ENCODE measurements around the gene C1orf74.

Gene C1orf74

DNA sequence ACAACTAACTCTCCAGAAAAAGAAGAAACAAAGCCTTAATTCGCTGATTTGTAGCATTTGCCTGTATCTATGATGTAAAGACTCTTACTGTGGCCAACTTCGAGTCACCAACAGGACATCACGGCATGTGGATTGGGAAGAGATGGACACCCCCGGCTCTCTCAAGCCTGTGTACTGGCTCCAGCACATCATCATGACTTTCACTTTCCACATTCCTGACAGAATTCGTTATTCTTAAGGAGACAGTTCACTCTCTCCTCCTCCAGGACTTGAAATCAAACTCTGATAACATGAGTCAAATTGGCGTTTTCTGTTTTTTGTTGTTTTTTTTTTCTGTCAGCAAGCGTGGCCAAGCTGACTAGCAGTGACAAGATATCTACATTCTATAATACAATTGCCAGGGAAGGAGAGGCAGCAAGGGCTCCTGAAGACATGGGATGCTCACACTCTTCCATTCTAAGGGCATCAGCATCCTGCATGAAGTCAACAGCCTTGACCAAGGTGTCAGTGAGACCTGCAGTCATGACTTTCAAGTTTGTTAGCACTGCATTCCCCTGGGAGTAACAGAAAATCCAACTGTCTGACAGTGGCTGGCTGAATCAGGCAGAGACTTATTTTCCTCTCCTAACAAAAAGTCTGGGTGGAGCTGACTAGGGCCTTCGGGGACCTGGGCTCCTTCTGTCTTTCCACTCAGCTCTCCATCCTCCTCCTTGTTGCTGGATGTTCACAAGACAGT is 41.8 kb downstream of the C1orf74 start:
- Histone ChIP-seq H3K9me3 (ENCODE audit: control insufficient read depth, low read length) (no peaks in the 10 kb centered on the region), H3K4me1 (ENCODE audit: control insufficient read depth, insufficient read depth, low read length, poor library complexity, severe bottlenecking) (no peaks in the 10 kb centered on the region), H3K27ac (ENCODE audit: low read depth, low read length, severe bottlenecking) (no peak overlapping the region), H3K4me3 (ENCODE audit: extremely low read depth, insufficient read depth, low read length, poor library complexity, severe bottlenecking) (no peak overlapping the region), H3K36me3 (ENCODE audit: control insufficient read depth, insufficient read depth, low read length) (no peaks in the 10 kb centered on the region)
- WGBS, 2 experiments (ENCODE audit: insufficient coverage in 2 of 2) = 83 to 84% methylated on average over 4 to 5 of the region's 8 CpGs

DNA sequence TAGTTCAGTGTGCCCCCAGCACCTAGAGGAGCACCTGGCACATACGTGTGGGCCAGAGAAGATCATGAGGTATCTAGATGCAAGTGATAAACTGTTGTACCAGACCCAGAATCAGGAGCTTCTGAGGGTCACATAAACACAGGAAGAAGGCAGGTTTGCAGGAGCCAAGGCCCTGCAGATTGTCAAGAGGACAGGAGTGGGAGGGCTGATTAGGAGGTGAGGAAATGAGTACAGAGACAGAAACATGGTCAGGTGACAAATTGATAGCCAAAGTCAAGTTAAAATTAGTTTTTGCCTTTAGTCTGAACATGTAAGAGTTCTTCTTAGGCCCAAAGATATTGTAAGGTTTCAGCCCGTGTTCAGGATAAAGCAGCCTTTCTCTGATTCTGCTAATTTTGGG is 42.5 kb downstream of the C1orf74 start:
- Histone ChIP-seq H3K4me1 (ENCODE audit: control insufficient read depth, insufficient read depth, low read length, poor library complexity, severe bottlenecking) (no peaks in the 10 kb centered on the region), H3K27ac (ENCODE audit: low read depth, low read length, severe bottlenecking) (no peak overlapping the region), H3K9me3 (ENCODE audit: control insufficient read depth, low read length) (no peaks in the 10 kb centered on the region), H3K36me3 (ENCODE audit: control insufficient read depth, insufficient read depth, low read length) (no peaks in the 10 kb centered on the region), H3K4me3 (ENCODE audit: extremely low read depth, insufficient read depth, low read length, poor library complexity, severe bottlenecking) (no peak overlapping the region)
- 50 to 83% methylated on average over 1 of the region's 2 CpGs for WGBS, 2 experiments (ENCODE audit: insufficient coverage in 2 of 2)

DNA sequence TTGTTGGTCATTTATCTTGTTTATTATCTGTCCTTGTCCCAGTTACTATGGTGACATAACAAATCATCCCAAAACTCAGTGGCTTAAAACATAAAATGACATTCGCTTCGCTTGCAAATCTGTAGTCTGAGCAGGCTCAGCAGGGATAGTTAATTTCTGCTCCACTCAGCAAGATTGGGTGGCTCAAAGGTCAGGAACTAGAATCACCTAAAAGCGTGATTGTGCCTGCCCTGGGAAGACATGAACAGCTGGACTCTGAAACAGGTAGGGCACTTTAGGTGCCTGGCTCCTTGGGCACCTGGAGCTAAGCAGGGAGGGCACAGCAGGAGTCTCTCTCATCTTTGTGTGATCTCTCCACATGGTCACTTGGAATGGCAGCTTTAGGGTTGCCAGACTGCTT is 43.2 kb downstream of the C1orf74 start:
- no peaks in the 10 kb centered on the region for H3K36me3 ChIP-seq (ENCODE audit: control insufficient read depth, insufficient read depth, low read length)
- H3K4me3 ChIP-seq (ENCODE audit: extremely low read depth, insufficient read depth, low read length, poor library complexity, severe bottlenecking) = no peak overlapping the region
- no peaks in the 10 kb centered on the region for H3K4me1 ChIP-seq (ENCODE audit: control insufficient read depth, insufficient read depth, low read length, poor library complexity, severe bottlenecking)
- H3K9me3 ChIP-seq (ENCODE audit: control insufficient read depth, low read length) = no peaks in the 10 kb centered on the region
- WGBS, 2 experiments (ENCODE audit: insufficient coverage in 2 of 2) = 89 to 90% methylated on average over 3 of the region's 3 CpGs
- no peak overlapping the region for H3K27ac ChIP-seq (ENCODE audit: low read depth, low read length, severe bottlenecking)

DNA sequence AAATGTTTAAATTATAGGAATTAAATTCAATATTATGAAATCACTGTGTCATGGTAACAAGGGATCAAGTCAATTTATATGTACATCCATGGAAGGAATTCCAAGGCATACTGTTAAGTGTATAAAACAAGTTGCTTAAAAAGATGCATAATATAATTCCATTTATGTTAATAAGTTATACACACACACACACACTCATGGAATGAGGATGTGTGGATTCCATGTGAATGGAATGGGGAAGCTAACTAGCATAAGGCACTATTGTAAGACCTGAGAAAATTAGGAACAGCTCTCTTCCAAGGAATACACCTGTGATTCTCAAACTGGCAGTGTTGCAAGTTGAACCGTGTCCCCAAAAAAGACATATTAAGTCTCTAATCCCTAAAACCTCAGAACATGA is 46.1 kb downstream of the C1orf74 start:
- Histone ChIP-seq H3K4me3 (ENCODE audit: extremely low read depth, insufficient read depth, low read length, poor library complexity, severe bottlenecking) (no peak overlapping the region), H3K36me3 (ENCODE audit: control insufficient read depth, insufficient read depth, low read length) (no peaks in the 10 kb centered on the region), H3K4me1 (ENCODE audit: control insufficient read depth, insufficient read depth, low read length, poor library complexity, severe bottlenecking) (no peaks in the 10 kb centered on the region), H3K9me3 (ENCODE audit: control insufficient read depth, low read length) (no peaks in the 10 kb centered on the region), H3K27ac (ENCODE audit: low read depth, low read length, severe bottlenecking) (no peak overlapping the region)
- no CpG with 5 or more reads among the region's 1 CpG for WGBS, 2 experiments (ENCODE audit: insufficient coverage in 2 of 2)

DNA sequence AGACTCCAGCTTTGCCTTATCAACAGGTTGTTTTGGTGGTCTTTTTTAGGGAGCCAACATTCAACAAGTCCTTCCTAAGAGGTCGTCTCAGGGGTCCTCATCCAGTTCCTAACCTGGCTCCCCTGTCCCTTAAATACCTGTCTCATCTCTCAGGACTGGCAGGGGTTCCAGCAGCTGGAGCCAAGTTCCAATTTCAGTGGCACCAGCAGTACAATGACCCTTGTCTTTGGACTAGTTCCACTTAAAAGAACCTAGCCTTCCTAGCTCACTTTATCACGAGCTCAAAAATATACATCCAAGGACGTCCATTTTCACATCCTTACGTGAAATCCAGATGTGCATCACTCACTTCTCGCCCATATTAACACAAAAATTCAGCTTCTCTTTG is 47.2 kb downstream of the C1orf74 start:
- no peak overlapping the region for H3K27ac ChIP-seq (ENCODE audit: low read depth, low read length, severe bottlenecking)
- 74 to 78% methylated on average over 2 to 3 of the region's 5 CpGs for WGBS, 2 experiments (ENCODE audit: insufficient coverage in 2 of 2)
- H3K9me3 ChIP-seq (ENCODE audit: control insufficient read depth, low read length) = no peaks in the 10 kb centered on the region
- H3K36me3 ChIP-seq (ENCODE audit: control insufficient read depth, insufficient read depth, low read length) = no peaks in the 10 kb centered on the region
- no peaks in the 10 kb centered on the region for H3K4me1 ChIP-seq (ENCODE audit: control insufficient read depth, insufficient read depth, low read length, poor library complexity, severe bottlenecking)
- H3K4me3 ChIP-seq (ENCODE audit: extremely low read depth, insufficient read depth, low read length, poor library complexity, severe bottlenecking) = no peak overlapping the region

DNA sequence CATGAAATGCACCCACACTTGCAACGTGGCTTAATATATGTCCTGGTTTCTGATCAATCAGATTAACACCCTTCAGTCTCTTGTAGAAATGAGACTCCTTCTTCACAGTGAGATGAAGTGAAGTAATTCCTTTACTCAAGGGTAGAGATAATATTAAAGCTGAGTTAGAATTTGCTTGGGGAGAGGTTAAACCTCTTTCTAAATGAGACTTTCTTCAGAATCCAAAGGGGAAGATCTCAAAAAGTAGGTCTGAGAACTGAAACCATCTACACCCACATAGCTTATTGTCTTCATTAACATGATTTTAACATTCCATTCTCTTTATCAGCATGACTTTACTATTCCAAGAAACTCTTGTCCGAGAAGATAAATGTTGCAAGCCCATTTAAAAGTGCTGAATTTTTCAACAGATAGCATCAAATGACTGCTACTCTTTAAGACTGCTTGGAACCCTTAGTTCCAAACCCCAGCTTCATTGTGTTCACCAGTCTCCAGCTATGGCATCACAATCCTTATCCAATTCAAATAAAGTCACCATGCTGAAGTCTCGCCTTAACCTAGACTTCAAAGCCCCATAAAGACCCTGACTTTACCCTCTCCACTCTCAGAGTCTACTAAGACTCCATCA is 47.8 kb downstream of the C1orf74 start:
- Histone ChIP-seq H3K4me3 (ENCODE audit: extremely low read depth, insufficient read depth, low read length, poor library complexity, severe bottlenecking) (no peak overlapping the region), H3K27ac (ENCODE audit: low read depth, low read length, severe bottlenecking) (no peak overlapping the region), H3K9me3 (ENCODE audit: control insufficient read depth, low read length) (no peaks in the 10 kb centered on the region), H3K4me1 (ENCODE audit: control insufficient read depth, insufficient read depth, low read length, poor library complexity, severe bottlenecking) (no peaks in the 10 kb centered on the region), H3K36me3 (ENCODE audit: control insufficient read depth, insufficient read depth, low read length) (no peaks in the 10 kb centered on the region)
- 87 to 91% methylated on average over 2 to 3 of the region's 3 CpGs for WGBS, 2 experiments (ENCODE audit: insufficient coverage in 2 of 2)

DNA sequence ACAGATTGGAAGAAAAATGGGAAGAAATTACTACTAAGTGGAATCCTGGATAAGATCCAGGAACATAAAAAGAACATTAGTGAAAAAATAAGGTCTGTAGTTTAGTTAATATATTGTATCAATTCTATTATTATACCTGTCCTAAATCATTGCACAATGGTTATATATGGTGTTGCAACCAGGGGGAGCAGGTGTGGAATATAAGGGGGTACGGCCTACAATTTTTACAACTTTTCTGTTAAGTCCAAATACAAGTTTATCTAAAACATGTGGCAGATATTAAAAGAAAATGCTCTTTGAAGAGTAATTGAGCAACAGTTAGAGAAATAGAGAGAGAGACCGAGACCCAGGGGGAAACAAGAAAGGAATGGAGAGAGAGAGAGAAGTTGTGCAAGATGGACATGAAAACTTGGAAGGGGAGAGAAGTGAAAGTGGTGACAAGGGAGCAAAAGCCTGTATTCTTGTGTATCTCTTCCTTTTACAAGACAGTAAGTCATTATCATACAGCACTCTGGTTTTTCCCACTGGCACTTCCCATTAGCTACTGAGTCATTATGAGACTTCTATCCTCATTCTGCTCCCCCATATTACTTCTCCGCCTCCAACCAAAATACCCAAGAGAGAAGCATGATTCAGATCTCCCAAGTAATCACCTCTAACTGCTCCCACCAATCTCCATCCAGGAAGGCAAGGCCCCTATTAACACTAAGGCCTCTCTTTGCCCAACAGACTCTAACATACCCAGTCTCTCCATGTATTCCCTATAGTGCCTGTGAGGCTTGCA is 50.8 kb downstream of the C1orf74 start:
- 88 to 100% methylated on average over 1 to 2 of the region's 3 CpGs for WGBS, 2 experiments (ENCODE audit: insufficient coverage in 2 of 2)
- H3K4me1 ChIP-seq (ENCODE audit: control insufficient read depth, insufficient read depth, low read length, poor library complexity, severe bottlenecking) = no peaks in the 10 kb centered on the region
- no peaks in the 10 kb centered on the region for H3K9me3 ChIP-seq (ENCODE audit: control insufficient read depth, low read length)
- H3K4me3 ChIP-seq (ENCODE audit: extremely low read depth, insufficient read depth, low read length, poor library complexity, severe bottlenecking) = no peak overlapping the region
- no peaks in the 10 kb centered on the region for H3K36me3 ChIP-seq (ENCODE audit: control insufficient read depth, insufficient read depth, low read length)
- no peak overlapping the region for H3K27ac ChIP-seq (ENCODE audit: low read depth, low read length, severe bottlenecking)

DNA sequence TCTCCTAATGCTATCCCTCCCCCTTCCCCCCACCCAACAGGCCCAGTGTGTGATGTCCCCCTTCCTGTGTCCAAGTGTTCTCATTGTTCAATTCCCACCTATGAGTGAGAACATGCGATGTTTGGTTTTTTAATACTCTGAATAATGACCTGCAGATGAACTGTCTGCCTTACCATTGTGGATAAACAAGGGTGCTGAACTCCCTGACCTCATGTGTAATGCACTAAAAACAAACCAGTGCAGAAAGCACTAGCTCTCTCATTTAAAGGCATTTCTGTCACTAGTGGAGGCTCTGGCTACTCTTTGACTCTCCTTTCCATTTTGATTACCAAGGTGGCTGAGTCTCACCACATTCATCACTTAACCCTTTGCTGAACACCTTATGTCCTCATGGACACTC is 51.6 kb downstream of the C1orf74 start:
- Histone ChIP-seq H3K4me3 (ENCODE audit: extremely low read depth, insufficient read depth, low read length, poor library complexity, severe bottlenecking) (no peak overlapping the region), H3K36me3 (ENCODE audit: control insufficient read depth, insufficient read depth, low read length) (no peaks in the 10 kb centered on the region), H3K9me3 (ENCODE audit: control insufficient read depth, low read length) (no peaks in the 10 kb centered on the region), H3K4me1 (ENCODE audit: control insufficient read depth, insufficient read depth, low read length, poor library complexity, severe bottlenecking) (no peaks in the 10 kb centered on the region), H3K27ac (ENCODE audit: low read depth, low read length, severe bottlenecking) (no peak overlapping the region)
- 67% methylated on average over 1 of the region's 1 CpG; no CpG with 5 or more reads in 1 of the 2 experiments for WGBS, 2 experiments (ENCODE audit: insufficient coverage in 2 of 2)

DNA sequence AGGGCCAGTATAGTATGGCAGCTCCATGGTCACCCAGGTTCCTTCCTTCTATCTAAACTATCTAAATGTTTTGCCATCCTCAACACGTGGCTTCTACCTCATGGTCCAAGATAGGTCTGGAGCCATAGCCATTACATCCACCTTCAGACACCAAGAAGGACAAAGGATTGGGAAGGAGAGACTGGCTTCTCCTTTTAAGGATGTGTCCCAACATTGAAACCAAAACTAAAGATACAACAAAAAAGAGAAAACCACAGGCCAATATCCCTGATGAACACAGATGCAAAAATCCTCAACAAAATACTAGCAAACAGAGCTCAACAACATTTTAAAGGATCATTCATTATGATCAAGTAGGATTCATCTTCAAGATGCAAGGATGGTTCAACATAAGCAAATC is 54.9 kb downstream of the C1orf74 start:
- H3K9me3 ChIP-seq (ENCODE audit: control insufficient read depth, low read length) = no peaks in the 10 kb centered on the region
- no CpG with 5 or more reads among the region's 1 CpG for WGBS, 2 experiments (ENCODE audit: insufficient coverage in 2 of 2)
- H3K36me3 ChIP-seq (ENCODE audit: control insufficient read depth, insufficient read depth, low read length) = no peaks in the 10 kb centered on the region
- H3K4me1 ChIP-seq (ENCODE audit: control insufficient read depth, insufficient read depth, low read length, poor library complexity, severe bottlenecking) = no peaks in the 10 kb centered on the region
- no peak overlapping the region for H3K27ac ChIP-seq (ENCODE audit: low read depth, low read length, severe bottlenecking)
- H3K4me3 ChIP-seq (ENCODE audit: extremely low read depth, insufficient read depth, low read length, poor library complexity, severe bottlenecking) = no peak overlapping the region

All from mesodermal cell (in vitro differentiated cells).